OCI-LY7 (cell line): Measurements from ENCODE around the gene LRP1B.

Experiments
- CTCF ChIP-seq: fragments of 200-600 bp; sonication (generic); conservative IDR thresholded peaks from 2 replicates; pipeline ENCODE4 v1.5.1; 2014; ENCODE audit warnings: mild to moderate bottlenecking, antibody characterized with exemption, low read length, moderate library complexity, mixed read lengths
- EZH2phosphoT487 ChIP-seq: fragments of 200-600 bp; sonication (generic); IDR thresholded peaks from 2 replicates; pipeline ENCODE4 v1.6.1; 2018; ENCODE audit warnings: low read depth, borderline replicate concordance, mild to moderate bottlenecking, mixed run types, antibody characterized with exemption, low read length, moderate library complexity, mixed read lengths

- TF ChIP-seq EZH2phosphoT487 (no peak), CTCF (no peak)
Measured at GRCh38 chr2:141313972-141314371, 816.8 kb downstream of the LRP1B start.
